CD4-positive, alpha-beta T cell treated with Interleukin-12 subunit alpha and Interleukin-12 subunit beta, for 1 hour (primary cell): ENCODE data around the gene ERGIC1.

Experiments used
- DNase-seq: peaks from one replicate; pipeline ENCODE4 v3.0.0-alpha.2; 2020

ERGIC1 gene

DNA sequence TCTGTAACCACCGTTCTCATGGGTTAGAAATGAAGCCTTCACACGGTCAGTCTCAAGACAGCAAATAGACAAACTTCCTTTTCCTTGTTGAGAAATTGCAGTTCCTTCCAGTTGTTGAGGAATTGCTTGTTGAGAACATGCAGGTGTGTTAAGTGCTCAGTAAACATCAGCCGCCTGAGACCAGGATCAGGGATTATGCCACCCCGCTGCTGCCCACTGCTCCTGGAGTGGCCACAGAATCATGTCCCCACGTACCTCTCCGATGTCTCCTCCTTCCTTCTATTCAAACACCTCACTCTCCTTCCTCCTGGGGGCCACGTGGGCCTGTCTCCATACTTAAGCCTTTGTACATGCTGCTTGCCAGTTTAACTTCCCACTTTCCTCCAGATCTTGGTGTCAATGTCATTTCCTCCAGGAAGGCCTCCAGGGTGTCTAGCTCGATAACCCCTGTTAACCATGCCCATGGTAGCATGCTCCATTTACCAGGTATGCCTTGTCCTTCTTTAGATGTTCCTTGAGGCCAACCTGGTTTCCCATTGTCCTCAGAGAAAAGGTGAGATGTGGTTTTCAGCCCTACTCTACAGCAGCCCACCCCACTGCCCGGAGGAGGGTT, 91.4 kb downstream of the ERGIC1 start:
- no peak for DNase-seq

DNA sequence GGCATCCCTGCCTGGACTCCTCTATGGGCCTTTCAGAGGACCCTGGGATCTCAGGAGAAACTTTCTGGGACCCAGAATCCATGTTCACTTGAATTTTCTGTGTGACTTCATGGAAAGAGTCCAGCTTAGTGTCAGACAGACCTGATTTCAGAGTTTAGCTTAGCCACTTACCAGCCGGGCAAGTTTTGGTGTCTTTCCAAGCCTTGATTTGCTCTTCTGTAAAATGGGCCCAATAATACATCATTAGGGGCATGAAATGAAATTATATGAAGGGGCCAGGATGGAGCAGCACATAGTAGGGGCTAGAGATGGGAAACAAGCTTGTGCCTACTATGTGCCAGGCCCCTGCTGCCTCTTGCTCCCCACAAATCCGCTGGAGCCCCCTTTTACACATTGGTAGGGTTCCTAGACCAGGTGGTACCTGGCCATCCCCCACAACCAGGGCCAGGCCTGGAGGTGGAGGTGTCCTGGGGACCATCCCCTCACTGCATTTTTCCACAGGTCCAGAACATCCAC, 92.0 kb downstream of the ERGIC1 start:
- no peak for DNase-seq

DNA sequence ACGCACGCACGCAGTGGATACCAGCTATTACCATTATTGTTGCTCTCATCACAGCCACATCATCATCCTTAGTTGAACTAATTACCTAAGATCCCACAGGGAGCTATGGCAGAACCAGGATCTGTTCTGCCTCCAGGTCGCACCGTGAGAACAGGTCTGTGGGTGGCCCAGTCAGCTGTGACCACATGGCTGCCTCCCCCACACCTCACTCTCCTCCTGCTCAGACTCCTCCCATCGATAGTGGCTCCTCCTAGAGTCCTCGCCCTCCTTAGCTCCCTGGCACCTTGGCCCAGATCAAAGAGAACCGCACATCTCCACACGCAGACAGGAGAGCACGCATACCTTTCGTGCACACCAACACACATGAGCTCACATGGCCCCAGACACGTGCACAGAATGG, 92.7 kb downstream of the ERGIC1 start:
- no peak for DNase-seq

DNA sequence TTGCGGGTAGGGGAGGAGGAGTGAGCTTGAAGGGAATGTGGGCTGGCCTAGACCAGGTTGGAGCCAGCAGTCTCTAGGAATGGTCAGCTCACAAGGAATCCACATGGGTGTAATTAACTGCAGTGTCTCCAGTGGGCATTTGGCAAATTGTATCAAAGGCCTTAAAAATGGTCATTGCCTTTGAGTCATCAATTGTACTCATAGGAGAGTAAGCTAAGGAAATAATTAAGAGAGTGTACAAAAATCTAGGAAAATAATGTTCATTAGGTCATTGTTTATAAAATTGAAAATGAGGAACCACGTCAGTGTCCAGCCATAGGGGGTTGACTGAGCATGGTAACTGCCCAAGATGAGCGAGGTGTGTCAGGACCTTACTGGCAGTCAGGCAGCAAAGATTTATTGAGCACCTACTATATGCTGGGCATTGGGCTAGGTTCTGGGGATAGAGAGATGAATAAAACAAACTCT, 95.4 kb downstream of the ERGIC1 start:
- DNase-seq, result no peak

DNA sequence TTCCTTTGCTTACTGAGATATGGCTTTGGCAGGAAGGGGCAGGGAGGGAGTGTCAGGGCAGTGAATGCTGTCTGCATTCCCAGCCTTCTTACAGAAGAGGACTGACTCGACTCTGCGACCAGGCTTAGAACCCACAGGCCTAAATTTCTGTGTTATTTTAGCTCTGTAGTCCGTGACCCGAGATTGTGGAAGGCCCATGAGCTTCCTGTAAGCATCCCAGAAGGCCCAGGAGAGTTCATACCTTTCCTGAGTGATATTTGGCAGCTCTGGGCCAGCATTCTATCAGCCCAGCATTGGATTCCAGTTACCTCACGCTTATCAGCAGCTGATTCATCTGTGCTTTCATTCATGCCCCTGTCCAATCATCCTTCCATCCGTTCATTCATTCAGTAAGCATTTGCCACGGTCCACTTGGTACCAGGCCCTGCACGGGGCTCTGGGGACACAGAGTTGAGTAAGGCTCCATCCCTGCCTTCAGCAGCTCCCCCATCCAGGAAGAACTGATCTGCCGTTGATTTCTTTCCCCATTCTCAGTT, 97.0 kb downstream of the ERGIC1 start:
- DNase-seq, result no peak

DNA sequence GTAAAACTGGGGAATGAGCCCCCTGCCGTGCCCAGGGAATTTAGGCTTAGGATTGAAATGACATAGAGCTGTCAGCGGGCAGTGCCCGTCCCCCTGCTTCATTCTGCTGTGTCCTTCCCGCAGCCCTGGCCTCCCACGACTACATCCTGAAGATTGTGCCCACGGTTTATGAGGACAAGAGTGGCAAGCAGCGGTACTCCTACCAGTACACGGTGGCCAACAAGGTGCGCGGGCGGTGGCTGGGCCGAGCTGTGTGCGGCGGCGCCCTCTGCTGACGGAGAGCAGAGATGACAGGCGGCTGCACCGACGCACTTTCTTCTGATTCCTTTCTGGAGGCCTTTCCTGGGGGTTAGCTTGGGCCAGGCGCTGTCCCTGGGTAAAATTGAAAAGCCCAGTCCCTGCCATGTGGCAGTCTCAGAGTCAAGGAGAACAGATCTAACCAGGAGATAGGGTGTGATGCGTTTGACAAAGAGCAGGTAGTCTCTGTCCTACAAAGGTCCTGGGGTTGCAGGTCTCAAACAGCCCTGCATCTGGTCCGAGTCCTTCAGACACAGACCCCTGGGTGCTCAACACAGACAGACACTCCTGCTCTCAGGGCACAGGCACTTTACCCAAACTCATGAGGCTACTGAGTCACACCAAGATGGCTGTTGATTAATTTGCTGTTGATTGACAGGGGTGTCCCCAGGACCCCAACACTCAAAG, 98.4 kb downstream of the ERGIC1 start:
- peak; percentile 77 for DNase-seq

DNA sequence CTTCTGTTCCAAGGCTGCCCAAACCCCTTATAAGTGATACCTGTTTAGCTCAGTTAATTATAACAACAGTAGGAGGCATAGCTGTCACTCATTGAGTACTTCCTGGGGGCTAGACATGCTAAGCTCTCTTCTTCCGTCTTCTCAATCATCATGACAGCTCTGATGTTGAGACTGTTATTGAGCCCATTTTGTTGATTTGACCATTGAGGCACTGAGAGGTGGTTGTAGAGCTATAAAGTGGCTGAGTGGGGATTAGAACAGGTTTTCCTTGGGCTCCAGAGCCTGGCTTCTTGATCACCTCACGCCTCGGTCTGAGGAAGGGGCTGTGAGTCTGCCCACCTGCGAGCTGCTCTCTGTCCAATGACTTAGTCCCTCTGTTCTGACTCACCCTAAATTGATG, 99.2 kb downstream of the ERGIC1 start:
- DNase-seq, result no peak

DNA sequence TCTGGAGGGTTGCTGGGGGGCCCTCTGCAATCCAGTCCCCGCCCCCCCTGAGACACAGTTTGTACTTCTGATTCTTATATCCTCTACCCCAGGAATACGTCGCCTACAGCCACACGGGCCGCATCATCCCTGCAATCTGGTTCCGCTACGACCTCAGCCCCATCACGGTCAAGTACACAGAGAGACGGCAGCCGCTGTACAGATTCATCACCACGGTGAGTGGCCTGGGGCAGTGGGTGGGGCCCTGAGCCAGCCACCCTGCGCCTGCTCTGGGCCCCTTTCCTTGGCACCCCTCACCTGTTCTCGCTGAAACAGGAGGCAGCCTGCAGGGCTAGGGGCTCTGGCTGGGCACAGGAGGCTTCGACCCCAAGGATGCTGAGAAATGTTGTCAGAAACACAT, 101.0 kb downstream of the ERGIC1 start:
- DNase-seq, result no peak

DNA sequence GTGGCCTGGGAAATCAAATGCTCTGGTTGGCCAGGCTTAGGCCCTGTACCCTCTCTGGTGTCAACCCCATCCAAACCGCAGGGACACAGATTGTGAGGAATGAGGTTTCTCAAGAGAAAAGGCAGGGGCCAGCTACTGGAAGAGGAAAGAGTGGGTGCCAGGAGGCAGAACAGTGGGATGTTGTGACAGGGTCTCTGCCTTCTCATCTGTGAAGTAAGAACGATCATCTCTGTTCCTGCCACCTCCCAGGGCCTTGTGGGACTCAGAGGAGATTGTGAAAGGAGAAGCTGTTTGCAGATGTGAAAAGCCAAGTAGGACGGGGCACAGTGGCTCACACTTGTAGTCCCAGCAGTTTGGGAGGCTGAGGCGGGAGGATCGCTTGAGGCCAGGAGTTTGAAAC, 102.3 kb downstream of the ERGIC1 start:
- no peak for DNase-seq

DNA sequence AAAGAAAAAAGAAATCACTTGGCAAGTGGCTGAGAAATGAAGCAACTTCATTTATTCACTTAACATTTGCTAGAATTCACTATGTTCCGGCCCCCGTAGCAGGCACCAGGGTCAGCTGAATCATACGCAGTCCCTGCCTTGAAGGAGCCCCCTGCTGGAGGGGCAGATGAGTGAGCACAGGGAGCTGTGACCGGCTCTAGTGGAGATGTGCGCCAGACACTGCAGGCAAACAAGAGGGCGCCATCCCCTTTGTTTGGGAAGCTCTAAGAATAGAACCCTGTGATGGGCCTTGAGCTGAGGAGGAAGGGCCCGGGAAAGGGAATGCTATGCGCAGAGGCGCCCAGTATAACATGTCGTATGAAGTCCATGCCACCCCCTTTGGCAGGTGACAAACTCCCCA, 105.0 kb downstream of the ERGIC1 start:
- no peak for DNase-seq

DNA sequence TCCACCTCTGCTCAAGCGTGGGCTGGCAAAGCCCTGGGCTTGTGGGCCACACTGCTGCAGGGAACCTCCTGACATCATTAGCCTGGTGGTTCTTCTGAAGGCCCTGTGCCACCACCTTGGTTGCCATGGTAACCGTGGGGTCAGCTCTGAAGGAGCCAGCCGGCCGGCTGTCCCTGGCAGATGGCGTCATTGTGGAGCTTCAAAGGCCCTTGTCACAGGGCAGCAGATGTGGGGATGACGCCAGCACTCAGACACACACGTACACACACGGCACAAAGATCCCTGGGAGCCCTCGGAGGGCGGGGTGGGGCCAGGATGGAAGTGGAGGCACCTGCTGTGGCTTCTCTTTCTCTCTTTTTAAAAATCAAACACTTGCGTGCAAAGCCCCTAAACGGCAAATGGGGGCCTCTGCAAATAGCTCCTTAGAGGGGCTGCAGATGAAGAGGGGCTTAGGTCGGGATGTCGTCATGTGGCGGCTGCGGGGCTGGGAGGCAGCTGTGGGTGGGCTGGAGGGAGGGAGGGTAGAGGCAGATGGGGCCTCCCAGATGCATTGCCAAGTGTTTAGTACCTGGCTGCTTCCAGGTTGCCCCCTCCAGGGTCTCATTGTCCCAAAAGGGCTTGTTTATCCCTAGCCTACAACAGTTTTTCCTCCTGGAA, 105.7 kb downstream of the ERGIC1 start:
- DNase-seq, result no peak

DNA sequence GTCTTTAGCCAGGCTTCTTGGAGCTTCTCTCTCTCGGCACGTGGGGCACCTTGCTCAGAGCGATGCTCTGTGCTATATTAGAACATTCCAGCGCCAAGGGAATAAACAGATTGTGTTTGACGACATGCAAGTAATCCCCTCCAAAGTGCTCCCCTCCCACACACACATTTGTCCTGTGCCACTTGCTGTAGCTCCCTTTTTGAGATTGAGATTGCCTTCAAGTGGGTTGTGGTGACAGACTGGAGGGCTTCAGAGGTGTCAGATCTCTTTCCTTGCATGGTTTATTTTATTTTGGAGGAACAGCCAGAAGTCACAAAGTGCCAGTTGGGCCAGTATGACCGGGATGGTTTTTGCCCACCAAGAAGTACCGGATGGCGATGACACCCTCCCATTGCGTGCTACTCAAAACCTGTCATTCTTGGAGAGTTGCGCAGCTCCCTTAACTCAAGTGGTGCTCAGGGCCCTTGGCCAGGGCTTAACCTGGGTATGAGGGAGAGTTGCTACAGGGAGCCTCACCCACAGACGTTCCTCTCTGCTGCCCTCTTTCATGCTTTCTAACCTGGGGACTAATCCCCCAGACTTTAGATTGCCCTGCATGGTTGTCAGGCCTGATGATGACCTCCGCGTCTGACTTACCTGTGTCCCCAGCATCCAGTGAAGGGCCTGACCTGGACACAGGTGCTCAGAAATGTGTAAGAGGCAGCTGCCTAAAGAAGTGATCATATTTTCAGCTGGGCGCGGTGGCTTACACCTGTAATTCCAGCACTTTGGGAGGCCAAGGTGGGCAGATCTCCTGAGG, 106.4 kb downstream of the ERGIC1 start:
- no peak for DNase-seq

DNA sequence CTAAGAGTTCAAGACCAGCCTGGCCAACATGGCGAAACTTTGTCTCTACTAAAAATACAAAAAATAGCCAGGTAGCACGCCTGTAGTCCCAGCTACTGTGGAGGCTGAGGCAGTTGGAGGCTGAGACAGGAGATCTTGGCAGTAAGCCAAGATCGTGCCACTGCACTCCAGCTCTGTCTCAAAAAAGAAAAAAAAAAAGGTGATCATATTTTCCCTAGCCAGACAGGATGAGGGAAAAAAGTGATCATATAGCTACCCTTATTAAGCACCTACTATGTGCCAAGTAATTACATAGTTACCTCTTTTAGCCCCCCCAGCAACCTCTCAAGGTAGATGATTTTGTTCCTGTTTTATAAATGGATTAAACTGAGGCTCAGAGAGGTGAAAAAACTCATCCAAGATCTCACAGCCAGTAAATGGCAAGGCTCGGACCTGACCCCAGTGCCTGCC, 107.0 kb downstream of the ERGIC1 start:
- no peak for DNase-seq

DNA sequence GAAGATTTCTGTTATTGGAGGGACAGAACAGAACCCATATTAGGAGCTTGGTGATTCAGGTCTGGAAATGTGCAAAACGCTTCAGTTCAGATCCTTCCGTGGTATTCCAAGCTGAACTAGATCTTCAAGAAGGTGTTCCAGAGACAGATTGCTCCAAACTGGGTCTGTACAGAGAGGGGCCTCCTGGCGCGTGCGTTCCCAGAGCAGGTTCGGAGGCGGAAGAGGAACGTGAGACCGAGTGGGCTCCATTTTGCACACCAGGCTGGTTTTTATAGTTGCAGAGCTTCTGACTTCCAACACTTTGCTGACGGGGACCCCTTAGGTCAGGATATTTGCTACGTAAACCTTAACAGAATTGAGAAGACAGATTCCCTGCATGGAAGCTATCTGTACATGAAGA, 108.5 kb downstream of the ERGIC1 start:
- no peak for DNase-seq

DNA sequence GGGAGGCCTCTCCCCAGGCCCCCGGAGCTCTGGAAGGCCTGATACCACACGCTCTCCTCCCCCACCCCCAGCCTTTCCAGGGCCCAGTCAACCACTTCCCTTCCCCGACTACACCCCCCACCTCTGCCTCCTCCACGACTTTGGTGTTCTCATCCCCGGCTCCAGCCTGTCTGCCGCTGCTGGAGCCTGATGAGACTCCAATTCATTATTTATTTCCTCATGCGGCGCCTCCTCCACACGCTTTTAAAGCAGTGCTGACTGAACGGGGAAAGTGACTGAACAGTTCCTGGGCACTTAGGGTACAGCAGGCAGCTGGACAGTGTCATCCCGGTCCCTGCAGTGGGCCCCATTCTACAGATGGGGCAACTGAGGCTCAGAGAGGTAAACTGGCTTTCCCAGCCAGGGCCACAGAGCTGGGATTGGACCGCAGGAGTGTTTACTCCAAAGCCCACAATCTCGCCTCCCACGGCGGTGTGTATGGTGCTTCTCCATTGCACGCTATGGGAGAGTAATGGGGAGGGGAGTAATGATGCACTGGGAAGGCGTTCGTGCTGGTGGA, 109.3 kb downstream of the ERGIC1 start:
- DNase-seq, result no peak

DNA sequence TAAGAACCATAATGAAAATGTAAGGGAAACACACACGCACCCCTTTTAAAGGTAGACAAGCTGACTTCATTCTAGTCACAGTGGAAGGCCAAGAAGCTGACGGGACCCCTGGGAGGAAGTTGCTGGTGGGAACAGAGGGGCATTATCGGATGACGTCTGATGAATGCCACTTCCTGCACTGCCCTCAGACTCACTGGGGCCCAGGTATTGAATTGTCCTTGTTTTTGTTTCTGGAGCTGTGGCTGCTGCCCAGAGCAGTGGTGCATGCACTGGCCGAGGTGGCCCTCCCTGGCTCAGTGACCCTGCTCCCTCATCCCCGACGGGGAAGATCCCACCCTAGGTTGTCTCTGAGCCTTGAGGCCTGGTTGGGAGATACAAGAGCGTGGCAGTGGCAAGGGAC, 109.9 kb downstream of the ERGIC1 start:
- DNase-seq, result no peak

DNA sequence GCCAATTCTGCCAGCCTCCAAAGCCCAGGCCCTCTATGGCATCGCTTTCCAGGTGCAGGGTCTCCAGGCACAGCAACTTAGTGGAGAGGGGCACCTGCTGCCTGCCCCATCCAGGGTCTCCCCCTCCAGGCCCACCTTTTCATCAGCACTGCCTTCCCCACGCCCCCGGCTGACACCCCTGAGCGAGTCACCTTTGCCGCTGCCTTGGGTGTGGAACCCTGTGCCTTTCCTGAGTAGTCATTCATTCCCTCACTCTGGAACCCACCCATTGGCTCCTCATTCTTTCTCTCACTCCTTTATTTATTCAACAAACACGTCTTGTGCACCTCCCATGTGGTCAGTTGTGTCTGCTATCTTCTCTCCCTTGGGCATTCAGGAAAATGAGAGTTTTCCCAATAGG, 110.7 kb downstream of the ERGIC1 start:
- no peak for DNase-seq

DNA sequence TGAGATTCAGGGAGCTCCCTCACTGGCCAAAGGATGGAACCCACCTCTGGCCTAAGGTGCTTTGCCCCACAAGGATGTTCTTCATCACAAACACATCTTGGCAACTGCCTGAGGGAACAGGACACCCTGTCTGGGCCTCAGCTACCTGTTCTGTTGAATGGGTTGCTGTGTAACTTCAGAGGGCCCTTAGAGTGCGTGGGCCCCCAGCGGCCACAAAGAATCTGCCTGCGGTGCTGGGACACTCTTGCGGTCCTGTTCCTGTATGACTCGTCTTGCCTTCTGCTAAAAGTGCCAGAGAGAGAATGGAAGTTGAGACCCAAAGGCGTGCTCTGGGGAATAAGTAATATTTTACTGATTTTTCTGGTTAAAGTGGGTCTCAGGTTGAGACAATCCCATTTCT, 111.1 kb downstream of the ERGIC1 start:
- DNase-seq, result no peak

DNA sequence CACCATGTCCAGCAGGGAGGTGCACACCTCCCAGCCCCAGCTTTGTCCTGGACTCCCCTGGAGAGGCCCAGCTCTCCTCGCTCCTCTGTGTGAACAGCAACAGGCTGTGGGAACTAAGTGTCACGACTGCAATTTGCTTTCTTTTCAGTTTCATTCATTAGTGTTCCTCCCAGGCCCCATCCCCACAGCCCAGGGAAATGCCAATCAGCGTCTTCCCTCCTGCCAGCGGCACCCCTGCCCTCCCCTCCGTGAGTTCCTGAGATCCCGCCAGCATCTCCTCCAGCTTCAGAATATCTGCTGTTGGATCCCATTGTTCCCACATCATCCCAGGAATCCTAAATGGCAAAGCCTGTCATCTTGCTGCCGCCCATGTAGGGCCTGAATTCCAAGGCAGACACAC, 112.1 kb downstream of the ERGIC1 start:
- DNase-seq, result no peak

DNA sequence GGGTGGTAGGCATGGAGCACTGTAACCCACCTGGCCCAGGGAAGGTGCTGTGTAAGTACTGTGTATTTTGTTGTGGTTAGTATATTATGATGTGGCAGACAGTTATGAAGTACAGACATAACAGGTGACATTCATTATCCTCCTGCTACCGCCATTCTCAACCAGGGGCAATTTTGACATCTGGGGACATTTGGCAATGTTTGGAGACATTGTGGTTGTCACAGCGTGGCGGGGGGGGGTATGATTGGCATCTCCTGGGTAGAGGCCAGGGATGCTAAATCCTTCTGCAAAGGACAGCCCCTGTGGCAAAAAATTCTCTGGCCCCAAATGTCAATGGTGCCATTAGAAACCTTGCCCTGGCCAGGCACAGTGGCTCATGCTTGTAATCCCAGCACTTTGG, 115.4 kb downstream of the ERGIC1 start:
- DNase-seq, result no peak

DNA sequence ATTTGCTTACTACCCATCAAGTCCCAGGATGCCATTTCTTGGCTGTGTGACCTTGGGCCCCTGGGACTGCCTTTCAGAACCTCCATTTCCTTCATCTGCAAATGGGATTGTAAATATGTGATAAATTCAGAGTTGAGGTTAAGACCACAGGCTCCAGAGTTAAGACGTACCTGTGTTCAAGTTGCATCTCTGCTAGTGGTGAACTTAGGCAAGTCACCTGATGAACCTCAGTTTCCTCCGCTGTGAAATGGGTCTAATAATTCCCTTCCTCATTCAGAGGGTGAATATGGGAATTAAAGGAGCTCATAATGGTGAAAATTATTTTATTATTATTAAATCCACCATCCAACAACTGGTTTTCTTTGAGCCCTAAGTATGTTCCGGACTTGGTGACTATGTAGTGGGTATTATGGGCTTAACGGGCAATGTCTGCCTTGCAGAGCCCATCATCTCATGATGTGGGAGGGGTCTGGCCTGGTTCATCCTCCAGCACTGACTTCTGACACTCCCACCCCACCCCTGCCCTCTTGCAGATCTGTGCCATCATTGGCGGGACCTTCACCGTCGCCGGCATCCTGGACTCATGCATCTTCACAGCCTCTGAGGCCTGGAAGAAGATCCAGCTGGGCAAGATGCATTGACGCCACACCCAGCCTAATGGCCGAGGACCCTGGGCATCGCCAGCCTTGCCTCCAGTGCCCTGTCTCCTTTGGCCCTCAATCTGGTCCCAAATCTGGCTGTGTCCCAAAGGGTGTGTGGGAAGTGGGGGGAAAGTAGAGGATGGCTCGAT, 116.3 kb downstream of the ERGIC1 start:
- DNase-seq, result no peak
